Activated CD8-positive, alpha-beta memory T cell treated with anti-CD3 and anti-CD28 coated beads for 48 hours (primary cell): ENCODE results near the gene STX1A.
"Not testable (repeated sequence)": the region's sequence is repeated elsewhere in the genome, so short reads cannot be mapped to it uniquely, and the experiment has no call there.

Source experiments
- DNase-seq, 3 experiments: peaks; one replicate each; pipeline ENCODE4 v3.0.0-alpha.2; 2020; ENCODE audit warnings: low read depth in 2 of 3, low spot score in 2 of 3

STX1A gene

DNA sequence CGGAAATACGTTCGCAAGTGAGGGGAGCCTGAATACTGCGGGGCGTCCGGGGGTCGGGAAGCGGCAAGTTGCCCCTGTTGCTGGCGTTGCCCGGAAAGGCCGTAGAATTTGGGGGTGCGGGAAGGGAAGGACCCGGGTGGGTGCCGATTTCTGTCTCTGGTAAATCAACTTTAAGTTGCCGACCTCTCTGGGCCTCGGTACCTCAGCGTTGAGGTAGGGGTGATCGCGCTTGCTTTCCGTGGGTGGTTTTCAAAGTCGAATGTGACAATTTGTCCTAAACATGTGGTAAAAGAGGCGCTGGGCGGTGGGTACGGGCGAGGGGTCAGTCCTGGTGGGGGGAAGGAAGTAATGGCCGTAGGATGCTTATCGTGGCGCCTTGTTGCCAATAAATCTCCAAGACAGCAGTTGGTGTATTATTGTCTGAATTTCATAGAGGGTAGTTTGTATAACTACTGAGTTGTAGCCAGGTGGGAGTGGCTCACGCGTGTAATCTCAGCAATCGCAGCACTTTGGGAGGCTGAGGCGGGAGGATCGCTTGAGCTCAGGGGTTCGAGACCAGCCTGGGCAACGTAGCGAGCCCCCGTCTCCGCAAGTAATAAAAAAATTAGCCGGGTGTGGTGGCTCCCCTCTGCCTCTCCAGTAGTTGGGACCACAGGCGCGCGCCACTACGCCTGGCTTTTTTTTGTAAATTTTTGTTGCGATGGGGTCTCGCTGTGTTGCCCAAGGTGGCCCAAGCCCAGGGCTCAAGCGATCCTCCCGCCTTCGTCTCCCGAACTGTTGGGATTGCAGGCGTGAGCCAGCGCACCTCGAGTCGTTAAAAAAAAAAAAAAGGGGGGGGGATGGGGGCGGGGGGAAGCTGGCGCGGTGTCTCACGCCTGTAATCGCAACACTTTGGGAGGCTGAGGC, 35.4 kb downstream of the STX1A start:
- DNase-seq, result no peak

DNA sequence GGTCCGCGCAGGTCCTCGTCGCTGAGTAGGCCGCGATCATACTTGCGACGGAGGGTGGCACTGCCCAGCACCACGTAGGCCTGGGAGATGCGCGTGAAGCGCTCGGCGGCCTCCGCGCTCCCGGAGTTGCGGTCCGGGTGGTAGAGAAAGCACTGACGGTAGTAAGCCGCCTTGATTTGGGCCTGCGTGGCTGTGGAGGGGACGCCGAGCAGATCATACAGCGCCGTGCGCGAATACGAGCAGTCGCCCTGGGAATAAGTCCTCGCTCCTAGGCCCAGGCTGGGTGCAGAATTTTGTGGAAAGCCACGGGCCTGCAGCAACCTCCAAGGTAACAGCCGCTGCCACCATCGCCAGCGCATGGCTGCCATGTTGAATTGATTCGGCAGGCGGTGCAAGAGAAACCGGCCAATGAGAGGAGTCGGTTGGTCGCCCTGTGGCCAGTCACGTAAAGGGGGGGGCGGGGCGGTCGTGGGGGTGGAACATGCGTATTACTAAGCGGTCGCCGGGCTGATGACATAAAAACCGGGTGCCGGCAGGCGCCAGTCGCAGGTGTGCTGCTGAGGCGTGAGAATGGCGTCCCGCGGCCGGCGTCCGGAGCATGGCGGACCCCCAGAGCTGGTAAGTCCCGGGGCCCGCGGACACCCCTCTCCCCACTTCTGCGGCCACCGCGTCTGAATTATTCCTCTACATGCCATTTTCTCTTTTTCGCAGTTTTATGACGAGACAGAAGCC, 36.2 kb downstream of the STX1A start, which contains the start of the genes BUD23 and DNAJC30:
Gene BUD23 (plus strand): TSS at position 542 of the 732 bp plus-strand sequence. CDS start 29 bp downstream, at position 571.
Gene DNAJC30 (minus strand): TSS at position 398 of the 732 bp plus-strand sequence. CDS start 30 bp downstream, at position 368.
- DNase-seq, result peak; percentile 90 to 97 (median 96)

DNA sequence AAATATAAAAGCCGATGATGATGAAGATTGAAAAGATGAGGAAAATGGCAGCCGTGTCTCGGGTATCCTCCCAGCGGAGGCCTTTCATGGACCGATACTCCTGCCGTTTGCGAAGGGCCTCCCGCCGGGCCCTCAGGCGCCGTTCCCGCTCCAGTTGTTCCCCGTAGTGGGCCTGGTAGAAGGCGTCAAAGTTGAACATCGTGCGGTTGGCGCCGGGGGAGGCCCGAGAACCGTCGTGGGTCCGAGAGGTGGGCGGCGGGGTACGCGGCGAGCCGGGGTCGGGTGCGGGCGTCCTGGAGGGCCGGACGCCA, 36.8 kb downstream of the STX1A start:
- no peak for DNase-seq

DNA sequence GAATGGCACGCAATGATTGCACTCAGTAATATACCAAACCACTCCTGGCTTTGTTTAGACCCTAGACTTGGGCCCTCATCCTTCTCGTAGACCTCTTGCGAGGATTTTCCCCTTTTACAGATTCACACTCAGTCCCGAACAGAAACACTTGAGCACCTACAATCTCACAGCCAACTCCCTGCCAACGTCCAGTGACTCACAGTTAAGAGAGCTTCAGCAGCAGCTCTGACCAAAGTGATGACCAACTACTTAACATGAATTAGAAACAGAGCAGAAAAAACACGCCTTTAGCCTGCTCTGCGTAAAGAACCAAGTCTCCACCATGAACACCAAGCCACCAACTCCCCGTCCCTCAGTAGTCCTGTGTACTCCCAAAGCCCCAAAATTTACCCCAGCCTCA, 38.4 kb downstream of the STX1A start:
- DNase-seq, result no peak

DNA sequence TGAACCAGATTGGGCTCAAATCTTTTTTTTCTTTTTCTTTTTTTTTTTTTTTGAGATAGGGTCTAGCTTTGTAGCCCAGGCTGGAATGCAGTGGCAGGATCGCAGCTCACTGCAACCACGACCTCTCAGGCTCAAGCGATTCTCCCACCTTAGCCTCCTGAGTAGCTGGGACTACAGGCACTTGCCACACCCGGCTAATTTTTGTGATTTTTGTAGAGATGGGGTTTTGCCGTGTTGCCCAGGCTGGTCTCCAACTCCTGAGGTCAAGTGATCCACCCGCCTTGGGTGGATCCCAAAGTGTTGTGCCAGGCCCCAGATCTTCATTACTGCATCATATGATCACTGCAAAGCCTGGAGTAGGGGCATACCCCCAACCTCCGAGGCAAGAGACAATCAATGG, 39.0 kb downstream of the STX1A start:
- DNase-seq, result no peak

DNA sequence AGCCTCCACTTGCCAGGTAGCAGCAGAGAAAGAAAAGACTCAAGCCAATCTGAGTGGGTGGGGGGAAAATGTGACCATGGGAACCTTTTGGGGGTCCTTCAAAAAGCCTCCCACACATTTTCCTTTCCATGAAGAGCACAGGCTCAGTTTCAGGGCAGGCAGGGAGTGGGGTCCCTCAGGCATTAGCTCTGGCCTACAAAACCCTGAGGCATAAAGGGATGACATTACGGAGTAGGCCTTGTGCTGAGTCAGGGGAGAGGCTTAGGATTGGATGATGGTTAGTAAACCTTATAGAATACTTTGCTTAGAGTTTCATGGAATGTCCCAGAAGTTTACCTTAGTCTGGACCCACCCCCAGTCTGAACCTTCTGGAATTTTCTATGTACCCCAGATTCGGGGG, 39.8 kb downstream of the STX1A start:
- DNase-seq, result no peak

DNA sequence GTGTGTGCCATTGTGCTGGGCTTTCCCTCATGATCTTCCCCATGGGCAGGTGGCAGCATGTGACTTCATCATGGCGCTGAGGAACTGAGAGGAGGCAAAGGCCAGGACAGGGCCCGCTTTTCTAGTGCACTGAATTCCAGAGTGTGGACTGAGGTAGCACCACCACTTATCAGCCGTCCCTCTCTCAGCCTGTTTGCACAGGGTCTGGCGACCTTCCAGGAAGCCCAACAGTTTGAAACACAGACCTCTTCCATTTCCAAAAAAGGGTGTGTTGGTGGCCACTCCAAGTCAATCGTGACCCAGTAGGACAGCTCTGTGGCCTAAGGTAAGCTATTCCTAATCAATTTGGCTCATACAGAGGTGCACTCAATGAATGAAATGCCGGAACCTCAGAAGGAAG, 40.6 kb downstream of the STX1A start:
- no peak for DNase-seq

DNA sequence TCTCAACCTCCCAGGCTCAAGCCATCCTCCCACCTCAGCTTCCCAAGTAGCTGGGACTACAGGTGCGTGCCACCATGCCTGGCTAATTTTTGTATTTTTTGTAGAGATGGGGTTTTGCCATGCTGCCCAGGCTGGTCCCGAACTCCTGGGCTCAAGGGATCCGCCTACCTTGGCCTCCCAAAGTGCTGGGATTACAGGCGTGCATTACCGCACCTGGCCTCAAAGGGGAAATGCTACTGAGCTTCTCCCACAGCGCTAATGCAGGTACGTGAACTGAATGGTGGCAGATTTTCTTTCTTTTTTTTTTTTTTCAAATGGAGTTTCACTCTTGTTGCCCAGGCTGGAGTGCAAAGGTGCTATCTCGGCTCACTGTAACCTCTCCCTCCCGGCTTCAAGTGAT, 43.4 kb downstream of the STX1A start:
- DNase-seq, result not testable (repeated sequence)

DNA sequence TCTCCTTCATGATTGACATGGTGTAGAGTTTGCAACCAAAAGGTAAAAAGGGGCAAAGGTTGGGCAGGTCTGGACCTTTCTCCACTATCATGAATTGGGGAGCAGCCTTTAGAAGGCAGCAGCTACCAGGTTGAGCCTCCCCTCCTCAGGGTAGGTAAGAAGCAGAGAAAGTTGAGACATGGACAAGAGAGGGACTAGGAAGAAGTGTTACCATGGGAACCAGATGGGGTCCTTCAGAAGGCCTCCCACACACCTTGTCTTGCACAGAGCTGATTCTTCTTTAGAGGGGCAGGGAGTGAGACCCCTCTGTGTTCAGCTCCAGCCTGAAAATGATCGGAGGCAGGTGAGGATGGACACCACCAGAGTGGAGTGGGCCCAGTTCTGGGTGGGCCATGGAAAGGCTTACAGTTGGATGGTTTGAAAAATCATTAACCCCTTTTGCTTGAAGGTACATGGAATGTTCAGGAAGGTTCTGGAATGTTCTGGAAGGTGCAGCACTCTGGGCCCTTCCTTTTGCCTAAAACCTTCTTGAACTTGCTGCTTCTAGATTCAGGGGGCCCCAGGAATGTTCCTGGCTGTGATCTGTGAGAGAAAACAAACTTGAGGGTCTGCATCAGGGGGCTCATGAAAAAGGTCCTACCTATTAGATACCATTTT, 44.9 kb downstream of the STX1A start:
- DNase-seq, result no peak

DNA sequence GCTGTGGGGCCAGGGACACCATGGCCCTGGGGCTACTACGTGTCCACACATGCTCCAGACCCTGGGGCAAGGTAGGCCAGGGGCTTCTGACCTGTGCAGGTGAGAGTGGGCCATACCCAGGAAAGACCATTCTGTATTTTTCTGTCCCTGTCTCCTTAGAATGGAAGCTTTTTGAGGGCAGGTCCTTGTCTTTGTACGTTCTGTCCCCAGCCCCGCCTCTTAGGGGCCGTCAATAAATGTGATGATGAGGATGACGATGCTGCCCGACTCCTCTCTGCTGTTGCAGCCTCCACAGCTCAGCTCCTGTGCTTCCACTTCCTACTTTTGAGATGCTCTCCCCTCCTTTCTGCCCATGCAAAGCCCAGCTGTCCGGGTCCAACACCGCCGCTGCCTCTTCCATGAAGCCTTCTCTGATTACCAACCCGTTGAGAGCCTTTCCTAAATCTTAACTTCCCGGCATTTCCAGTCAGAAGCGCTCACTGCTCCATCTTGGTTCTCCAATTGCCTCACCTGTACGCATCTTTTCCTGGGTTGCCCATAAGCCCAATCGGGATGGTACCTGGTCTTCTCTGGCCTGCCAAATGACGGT, 47.5 kb downstream of the STX1A start:
- no peak for DNase-seq

DNA sequence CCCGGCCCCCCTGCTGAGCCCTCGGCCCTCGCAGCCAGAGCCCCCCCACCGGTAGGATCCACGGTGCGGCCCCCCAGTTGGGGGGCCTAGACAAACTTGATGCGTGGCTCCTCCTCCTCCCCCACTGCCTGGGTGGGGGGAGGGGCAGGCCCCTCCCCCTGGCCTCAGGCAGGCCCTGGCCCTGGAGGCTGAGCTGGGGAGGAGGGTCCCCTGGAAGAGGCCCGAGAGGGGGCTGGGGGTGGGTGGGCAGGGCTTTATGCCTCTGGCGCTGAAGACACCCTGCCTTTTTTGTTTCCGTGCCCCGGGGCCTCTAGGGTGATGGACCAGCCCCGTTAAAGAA, 48.2 kb downstream of the STX1A start:
- no peak for DNase-seq

DNA sequence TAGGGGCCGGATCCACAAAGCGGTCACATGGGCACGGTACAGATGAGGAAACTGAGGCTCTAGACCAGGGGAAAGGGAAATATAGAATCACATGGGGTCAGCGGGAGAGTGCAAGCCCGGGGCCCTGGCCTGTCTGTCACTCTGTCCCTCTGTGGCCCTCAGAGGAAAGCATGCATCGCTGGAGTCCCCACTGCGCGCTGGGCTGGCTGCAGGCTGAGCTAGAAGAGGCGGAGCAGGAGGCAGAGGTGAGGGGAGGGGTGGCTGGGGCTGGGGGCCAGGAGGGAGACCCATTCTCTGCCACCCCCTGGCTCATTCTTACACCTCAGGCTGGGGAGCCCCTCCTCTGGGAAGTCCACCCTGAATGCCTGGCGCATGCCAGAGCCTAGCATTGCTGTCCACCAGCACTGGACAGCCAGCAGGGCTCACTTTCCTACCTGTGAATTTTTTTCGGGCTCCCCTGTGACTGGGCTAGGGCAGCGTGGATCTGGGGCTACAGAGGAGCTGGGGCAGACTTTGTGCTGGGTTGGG, 49.5 kb downstream of the STX1A start:
- DNase-seq, result no peak

DNA sequence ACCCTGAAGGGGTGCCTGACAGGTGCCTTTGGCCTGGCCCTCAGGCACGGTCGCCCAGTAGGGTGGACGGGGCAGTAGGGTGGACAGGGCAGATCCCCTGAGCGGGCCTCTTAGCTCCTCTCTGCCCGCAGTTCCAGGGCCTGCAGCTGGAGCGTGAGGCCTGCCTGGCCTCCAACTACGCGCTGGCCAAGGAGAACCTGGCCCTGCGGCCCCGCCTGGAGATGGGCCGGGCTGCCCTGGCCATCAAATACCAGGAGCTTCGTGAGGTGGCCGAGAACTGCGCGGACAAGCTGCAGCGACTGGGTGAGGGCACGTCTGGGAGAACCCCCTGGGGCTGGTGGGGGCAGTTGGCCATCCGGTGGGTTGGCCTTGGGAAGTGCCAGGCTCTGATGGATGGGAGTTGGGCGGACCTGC, 50.2 kb downstream of the STX1A start:
- DNase-seq, result no peak

DNA sequence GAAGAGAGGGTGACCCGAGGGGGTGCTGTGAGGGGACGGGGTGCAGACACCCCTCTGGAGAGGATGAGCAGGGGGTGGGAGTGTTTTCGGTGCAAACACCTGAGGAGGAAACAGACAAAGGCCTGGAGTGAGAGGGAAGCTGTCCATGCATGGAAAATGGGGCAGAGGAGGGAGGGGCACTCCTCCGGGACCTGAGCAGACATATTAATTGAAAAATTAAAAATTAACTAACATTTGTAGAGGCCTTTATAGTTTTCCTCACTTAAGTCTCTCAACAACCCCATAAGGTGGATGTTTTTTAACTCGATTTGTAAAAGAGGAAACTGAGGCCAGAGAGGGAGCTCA, 50.6 kb downstream of the STX1A start:
- DNase-seq, result no peak

DNA sequence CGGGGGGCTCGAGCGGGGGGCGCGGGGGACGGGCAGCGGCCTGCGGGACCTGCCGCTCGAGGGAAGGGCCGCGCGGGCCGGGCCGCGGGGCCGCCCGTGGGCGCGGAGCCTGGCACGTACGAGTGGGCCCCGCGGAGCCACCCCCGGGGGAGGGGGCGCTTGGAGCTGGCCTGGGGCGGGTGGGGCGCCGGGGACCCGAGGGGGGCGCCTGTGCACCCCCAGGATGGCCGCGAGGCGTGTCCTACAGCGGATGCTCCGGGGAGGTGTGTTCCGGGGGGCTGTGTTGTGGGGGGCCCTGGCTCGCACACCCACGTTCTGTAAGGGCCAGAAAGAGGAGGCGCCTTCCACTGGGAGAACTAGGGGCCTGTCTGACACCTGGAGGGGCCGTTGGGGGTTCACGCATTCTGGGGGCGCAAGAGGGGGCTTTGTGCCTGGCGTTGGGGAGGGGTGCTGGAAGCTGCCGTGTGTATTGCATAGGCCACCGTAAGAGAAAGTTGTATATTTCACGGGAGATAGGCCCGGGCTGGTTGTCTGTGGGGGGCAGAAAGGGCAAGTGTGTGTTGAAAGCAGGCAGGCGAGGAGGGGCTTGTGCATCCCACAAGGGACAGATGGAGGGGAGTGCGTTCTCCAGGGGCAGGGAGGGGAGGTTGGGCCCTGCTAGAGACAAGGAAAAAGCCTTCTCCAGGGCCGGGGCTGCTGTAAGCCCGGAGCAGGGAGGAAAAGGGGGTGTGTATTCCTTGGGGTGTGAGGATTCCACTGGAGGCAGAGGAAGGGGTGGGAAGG, 51.2 kb downstream of the STX1A start:
- no peak for DNase-seq

DNA sequence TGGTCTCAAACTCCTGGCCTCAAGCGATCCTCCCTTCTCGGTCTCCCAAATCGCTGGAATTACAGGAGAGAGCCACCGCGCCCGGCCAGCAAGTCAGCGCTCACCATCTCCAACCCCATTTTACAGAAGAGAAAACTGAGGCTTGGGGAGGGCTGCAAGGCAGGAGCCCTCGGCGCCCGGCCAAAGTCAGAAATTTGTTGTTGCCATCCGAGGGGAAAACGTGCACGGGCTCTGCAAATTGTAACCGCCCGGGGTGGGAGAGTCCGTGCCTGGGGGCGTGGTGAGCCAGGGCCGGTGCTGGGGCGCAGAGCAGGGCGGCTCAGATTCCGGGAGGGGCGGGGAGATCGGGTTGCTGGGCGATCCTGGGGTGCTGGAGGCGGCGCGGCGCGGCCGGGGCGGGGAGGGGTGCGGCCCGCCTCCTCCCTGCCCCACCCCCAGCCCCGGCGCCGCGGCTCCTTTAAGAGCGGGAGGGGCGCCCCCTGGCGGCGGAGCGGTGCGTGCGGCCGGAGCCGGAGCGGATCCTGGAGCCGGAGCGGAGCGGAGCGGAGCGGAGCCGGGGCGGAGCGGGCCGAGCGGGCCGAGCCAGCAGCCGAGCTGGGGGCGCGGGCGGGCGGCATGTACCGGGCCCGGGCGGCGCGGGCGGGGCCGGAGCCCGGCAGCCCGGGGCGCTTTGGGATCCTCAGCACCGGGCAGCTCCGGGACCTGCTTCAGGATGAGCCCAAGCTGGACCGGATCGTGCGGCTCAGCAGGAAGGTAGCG, 51.9 kb downstream of the STX1A start, which contains the start of gene VPS37D:
Gene VPS37D (plus strand): TSS at position 488 of the 759 bp plus-strand sequence. CDS start 128 bp downstream, at position 616.
- peak; percentile 86 to 98 (median 97) for DNase-seq

DNA sequence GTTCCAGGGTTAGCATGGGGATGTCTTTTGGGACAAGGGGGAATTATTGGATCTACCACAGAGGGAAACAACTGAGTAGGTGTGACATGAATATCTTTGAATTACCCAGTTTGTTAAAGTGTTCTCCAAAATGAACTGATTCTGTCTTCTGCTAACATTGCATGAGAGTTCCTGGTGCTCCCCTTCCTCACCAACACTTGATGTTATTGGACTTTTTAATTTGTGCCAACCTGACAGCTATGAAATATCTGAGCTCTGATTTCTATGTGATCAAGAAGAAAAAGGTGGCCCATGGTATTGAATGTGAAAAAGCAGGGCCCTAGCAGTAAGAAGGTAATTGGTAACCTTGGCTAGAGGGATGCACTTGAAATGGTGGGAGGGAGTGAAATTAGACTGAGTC, 56.4 kb downstream of the STX1A start:
- DNase-seq, result no peak

DNA sequence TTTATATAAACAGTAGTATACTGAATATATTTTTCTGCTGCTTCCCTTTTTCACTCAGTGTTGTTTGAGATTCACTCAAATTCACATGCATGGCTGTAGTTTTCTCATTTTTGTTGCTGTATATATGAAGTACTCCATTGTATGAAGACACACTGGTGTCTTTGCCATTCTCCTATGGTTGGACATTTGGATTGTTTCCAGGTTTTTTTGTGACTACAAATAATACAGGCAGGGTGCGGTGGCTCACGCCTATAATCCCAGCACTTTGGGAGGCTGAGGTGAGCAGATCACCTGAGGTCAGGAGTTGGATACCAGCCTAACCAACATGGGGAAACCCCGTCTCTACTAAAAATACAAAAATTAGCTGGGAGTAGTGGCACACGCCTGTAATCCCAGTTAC, 58.9 kb downstream of the STX1A start:
- not testable (repeated sequence) for DNase-seq

DNA sequence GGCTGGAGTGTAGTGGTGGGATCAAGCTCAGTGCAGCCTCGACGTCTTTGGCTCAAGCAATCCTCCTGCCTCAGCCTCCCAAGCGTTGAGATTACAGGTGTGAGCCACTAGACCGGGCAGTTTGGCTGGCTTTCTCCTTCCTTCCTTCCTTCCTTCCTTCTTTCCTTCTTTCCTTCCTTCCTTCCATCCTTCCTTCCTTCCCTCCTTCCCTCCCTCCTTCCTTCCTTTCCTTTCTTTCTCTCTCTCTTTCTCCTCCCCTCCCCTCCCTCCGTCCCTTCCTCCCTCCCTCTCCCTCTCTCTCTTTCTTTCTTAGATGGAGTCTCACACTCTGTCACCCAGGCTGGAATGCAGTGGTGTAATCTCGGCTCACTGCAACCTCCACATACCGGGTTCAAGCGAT, 59.5 kb downstream of the STX1A start:
- no peak for DNase-seq

DNA sequence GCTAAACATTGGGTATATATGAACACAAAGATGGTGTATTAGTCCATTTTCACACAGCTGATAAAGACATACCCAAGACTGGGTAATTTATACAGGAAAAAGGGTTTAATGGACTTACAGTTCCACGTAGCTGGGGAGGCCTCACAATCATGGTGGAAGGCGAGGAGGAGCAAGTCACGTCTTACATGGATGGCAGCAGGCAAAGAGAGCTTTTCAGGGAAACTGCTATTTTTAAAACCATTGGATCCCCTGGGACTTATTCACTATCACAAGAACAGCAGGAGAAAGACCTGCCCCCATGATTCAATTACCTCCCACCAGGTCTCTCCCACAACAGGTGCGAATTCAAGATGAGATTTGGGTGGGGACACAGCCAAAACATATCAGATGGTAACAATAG, 64.2 kb downstream of the STX1A start:
- DNase-seq, result not testable (repeated sequence)
